D721Med (cell line): ENCODE data around the gene PIGT.
A peak's percentile ranks its signal among the peaks of the same experiment; 100 is the strongest.

ENCODE experiments used
- DNase-seq: peaks from one replicate; pipeline ENCODE4 v3.0.0; 2011; ENCODE audit warnings: low spot score; ENCODE audit not compliant: insufficient read length
- FAIRE-seq: peaks from 2 replicates; lab custom pipeline; 2011; peaks lifted over from hg19 to GRCh38; lab: Jason Lieb, UNC
- CTCF ChIP-seq: IDR thresholded peaks from 2 replicates; pipeline ENCODE4 v1.5.1; 2012; ENCODE audit warnings: mild to moderate bottlenecking, control low read depth; ENCODE audit not compliant: insufficient read depth; ENCODE audit errors: missing control alignments

PIGT gene

DNA sequence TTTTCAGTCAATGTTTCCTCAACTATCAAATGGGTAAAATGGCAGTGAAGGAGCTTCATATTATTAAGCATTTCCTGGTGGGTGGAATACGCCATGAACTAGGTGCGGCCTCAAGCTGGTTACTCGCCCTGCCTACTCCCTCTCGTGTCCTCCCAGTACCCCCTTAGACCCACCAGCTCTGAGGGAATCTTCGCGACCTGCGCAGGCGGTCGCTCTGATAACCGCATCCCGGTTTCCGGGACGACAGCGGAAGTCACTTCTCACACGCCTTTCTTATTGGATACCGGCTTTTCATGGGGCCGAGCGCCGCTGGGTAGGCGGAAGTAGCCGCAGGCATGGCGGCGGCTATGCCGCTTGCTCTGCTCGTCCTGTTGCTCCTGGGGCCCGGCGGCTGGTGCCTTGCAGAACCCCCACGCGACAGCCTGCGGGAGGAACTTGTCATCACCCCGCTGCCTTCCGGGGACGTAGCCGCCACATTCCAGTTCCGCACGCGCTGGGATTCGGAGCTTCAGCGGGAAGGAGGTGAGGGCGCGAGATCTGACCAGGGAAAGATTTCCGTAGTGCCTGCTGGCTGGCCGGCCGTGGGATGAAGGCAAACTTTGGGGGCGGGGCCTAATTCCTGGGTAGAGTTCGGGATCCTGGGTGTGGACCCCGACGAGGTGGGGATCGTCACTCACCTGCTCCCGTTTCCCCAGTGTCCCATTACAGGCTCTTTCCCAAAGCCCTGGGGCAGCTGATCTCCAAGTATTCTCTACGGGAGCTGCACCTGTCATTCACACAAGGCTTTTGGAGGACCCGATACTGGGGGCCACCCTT is at the start of gene PIGT:
PIGT (plus strand) TSS at position 320 of the 816 bp plus-strand sequence; CDS start at position 336, 16 bp downstream.
- FAIRE-seq (no peak), DNase-seq (peak; percentile 33)
- no peak for TF ChIP-seq CTCF

- FAIRE-seq = no peak
- no peak for DNase-seq
- no peak for TF ChIP-seq CTCF
Observed at GRCh38 chr20:45366192-45366591, 49.7 kb upstream of the PIGT start.

- DNase-seq (no peak), FAIRE-seq (no peak)
- TF ChIP-seq CTCF = no peak
Observed at GRCh38 chr20:45366631-45367030, 49.3 kb upstream of the PIGT start.

GRCh38 chr20:45367126-45367525 is 48.8 kb upstream of the PIGT start:
- no peak for TF ChIP-seq CTCF
- DNase-seq (no peak), FAIRE-seq (no peak)

GRCh38 chr20:45368221-45368980 is 47.5 kb upstream of the PIGT start:
- no peak for TF ChIP-seq CTCF
- no peak for FAIRE-seq
- DNase-seq = no peak

DNA sequence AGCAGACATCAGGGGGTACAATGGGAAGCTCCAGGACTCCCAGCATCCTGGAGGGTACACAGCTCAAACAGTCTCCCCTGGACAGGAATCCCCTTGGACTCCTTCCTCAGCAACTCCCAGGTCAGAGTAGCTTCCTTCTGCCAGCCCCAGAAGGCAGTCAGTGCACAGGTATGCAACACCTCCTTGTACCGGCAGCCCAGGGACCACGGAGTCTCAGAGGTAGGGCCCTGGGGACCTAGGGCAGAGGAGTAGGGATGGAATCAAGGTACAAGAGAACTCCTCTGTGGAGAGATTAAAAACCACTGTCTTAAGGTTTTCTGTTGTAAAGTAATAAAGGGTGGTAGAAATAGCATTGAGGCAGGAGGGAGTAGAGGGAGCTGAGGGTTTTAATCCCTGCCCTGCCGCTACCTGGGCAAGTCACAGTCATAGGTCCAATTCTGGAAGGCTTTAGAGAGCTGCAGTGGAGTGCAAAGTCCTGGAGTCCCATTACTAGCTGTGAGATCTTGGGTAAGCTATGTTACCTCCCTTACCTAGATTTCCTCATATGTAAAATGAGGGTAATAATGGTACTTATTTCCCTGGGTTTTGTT is 45.3 kb upstream of the PIGT start:
- DNase-seq = no peak
- TF ChIP-seq CTCF = no peak
- no peak for FAIRE-seq
